ENCODE results near the gene PDE4D. TPM values are rescaled to one million over a fixed set of nuclear protein-coding genes. Genes with fewer than 3 reads are reported as not detected.
"Not testable (repeated sequence)": the region's sequence is repeated elsewhere in the genome, so short reads cannot be mapped to it uniquely, and the experiment has no call there.

The PDE4D gene
- total RNA-seq, 1 experiment from 2014 or later = 11.6 TPM

DNA sequence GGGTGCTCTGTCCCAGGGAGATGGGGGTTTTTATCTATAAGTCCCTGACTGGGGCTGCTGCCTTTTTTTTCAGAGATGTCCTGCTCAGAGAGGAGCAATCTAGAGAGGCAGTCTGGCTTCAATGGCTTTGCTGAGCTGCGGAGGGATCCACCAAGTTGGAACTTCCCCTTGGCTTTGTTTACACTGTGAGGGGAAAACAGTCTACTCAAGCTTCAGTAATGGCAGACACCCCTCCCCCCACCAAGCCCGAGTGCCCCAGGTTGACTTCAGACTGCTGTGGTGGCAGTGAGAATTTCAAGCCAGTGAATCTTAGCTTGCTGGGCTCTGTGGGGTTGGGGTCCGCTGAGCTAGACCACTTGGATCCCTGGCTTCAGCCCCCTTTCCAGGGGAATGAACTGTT is 934.8 kb downstream of the PDE4D start:
- Mint-ChIP-seq H3K27me3 (ENCODE audit: unreplicated experiment) (peaks cover 13% of the 10 kb centered on the region), H3K4me3 (ENCODE audit: low read depth, unreplicated experiment) (no peak overlapping the region), H3K36me3 (ENCODE audit: insufficient read depth, unreplicated experiment) (no peaks in the 10 kb centered on the region), H3K4me1 (ENCODE audit: low read depth, unreplicated experiment) (no peaks in the 10 kb centered on the region), H3K27ac (ENCODE audit: unreplicated experiment) (no peak overlapping the region), H3K9me3 (ENCODE audit: low read depth, unreplicated experiment) (no peaks in the 10 kb centered on the region)
- intact Hi-C loops (cut with micrococcal nuclease; ENCODE audit: unreplicated experiment) = no loop called here
- BruUV-seq (replicated peaks) = no TSS peak
- CTCF ChIA-PET = interaction anchor here (0.6 kb wide), 1 partner anchor 685 kb away, joined by 5 read pairs; no protein-coding TSS in a partner anchor
- TF ChIP-seq, protein P1, sequence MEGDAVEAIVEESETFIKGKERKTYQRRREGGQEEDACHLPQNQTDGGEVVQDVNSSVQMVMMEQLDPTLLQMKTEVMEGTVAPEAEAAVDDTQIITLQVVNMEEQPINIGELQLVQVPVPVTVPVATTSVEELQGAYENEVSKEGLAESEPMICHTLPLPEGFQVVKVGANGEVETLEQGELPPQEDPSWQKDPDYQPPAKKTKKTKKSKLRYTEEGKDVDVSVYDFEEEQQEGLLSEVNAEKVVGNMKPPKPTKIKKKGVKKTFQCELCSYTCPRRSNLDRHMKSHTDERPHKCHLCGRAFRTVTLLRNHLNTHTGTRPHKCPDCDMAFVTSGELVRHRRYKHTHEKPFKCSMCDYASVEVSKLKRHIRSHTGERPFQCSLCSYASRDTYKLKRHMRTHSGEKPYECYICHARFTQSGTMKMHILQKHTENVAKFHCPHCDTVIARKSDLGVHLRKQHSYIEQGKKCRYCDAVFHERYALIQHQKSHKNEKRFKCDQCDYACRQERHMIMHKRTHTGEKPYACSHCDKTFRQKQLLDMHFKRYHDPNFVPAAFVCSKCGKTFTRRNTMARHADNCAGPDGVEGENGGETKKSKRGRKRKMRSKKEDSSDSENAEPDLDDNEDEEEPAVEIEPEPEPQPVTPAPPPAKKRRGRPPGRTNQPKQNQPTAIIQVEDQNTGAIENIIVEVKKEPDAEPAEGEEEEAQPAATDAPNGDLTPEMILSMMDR (IDR thresholded peaks at IDR 0.05; ENCODE audit: unreplicated experiment) = no peak
- no peak for DNase-seq

DNA sequence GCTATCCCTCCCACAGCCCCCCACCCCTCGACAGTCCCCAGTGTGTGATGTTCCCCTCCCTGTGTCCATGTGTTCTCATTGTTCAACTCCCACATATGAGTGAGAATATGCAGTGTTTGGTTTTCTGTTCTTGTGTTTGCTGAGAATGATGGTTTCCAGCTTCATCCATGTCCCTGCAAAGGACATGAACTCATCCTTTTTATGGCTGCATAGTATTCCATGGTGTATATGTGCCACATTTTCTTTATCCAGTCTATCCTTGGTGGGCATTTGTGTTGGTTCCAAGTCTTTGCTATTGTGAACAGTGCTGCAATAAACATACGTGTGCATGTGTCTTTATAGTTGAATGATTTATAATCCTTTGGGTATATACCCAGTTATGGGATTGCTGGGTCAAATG is 940.3 kb downstream of the PDE4D start:
- H3K4me3 Mint-ChIP-seq (ENCODE audit: low read depth, unreplicated experiment); BruUV-seq (replicated peaks); DNase-seq; H3K9me3 Mint-ChIP-seq (ENCODE audit: low read depth, unreplicated experiment); H3K36me3 Mint-ChIP-seq (ENCODE audit: insufficient read depth, unreplicated experiment); H3K4me1 Mint-ChIP-seq (ENCODE audit: low read depth, unreplicated experiment); H3K27ac Mint-ChIP-seq (ENCODE audit: unreplicated experiment); intact Hi-C loops (cut with micrococcal nuclease; ENCODE audit: unreplicated experiment); CTCF ChIA-PET: not testable (repeated sequence)
- peaks cover 17% of the 10 kb centered on the region for H3K27me3 Mint-ChIP-seq (ENCODE audit: unreplicated experiment)

GRCh38 chr5:58950224-58950623 is 943.3 kb downstream of the PDE4D start:
- no peaks in the 10 kb centered on the region for H3K36me3 Mint-ChIP-seq (ENCODE audit: insufficient read depth, unreplicated experiment)
- no peak for DNase-seq
- H3K27me3 Mint-ChIP-seq (ENCODE audit: unreplicated experiment) = peaks cover 28% of the 10 kb centered on the region
- H3K9me3 Mint-ChIP-seq (ENCODE audit: low read depth, unreplicated experiment) = no peaks in the 10 kb centered on the region
- no peak overlapping the region for H3K27ac Mint-ChIP-seq (ENCODE audit: unreplicated experiment)
- TF ChIP-seq, protein P1 (IDR thresholded peaks at IDR 0.05; ENCODE audit: unreplicated experiment) = no peak
- no peak overlapping the region for H3K4me3 Mint-ChIP-seq (ENCODE audit: low read depth, unreplicated experiment)
- no peaks in the 10 kb centered on the region for H3K4me1 Mint-ChIP-seq (ENCODE audit: low read depth, unreplicated experiment)
- BruUV-seq (replicated peaks) = no TSS peak
- CTCF ChIA-PET = no interaction called here
- intact Hi-C loops (cut with micrococcal nuclease; ENCODE audit: unreplicated experiment) = no loop called here

DNA sequence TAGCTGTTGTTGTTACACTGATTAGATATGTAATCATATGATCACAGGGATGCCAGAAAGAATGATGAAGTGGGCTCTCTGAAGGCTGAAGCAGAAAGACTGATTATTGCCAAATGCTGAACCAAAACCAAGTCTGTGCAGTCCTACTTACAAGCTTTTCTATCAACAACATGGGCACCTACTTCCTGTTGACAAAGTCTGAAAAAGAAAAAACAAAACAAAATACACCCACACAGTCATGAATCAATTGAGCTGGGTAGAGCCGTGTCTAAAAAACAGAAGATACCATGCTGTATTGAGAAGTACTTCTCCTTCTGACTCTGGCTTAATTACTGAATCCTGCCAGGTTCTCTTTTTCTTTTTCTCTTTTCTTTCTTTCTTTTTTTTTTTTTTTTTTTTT is 947.3 kb downstream of the PDE4D start:
- H3K4me1 Mint-ChIP-seq (ENCODE audit: low read depth, unreplicated experiment) = no peaks in the 10 kb centered on the region
- H3K36me3 Mint-ChIP-seq (ENCODE audit: insufficient read depth, unreplicated experiment) = no peaks in the 10 kb centered on the region
- H3K9me3 Mint-ChIP-seq (ENCODE audit: low read depth, unreplicated experiment) = no peaks in the 10 kb centered on the region
- H3K4me3 Mint-ChIP-seq (ENCODE audit: low read depth, unreplicated experiment) = no peak overlapping the region
- no peak overlapping the region for H3K27ac Mint-ChIP-seq (ENCODE audit: unreplicated experiment)
- peaks cover 17% of the 10 kb centered on the region for H3K27me3 Mint-ChIP-seq (ENCODE audit: unreplicated experiment)
- no TSS peak for BruUV-seq (replicated peaks)
- CTCF ChIA-PET = interaction anchor here (0.8 kb wide), 1 partner anchor 106 kb away, joined by 4 read pairs; no protein-coding TSS in a partner anchor
- TF ChIP-seq, protein P1 (IDR thresholded peaks at IDR 0.05; ENCODE audit: unreplicated experiment) = no peak
- no peak for DNase-seq
- intact Hi-C loops (cut with micrococcal nuclease; ENCODE audit: unreplicated experiment) = no loop called here

- Mint-ChIP-seq H3K36me3 (ENCODE audit: insufficient read depth, unreplicated experiment) (no peaks in the 10 kb centered on the region), H3K4me3 (ENCODE audit: low read depth, unreplicated experiment) (no peak overlapping the region), H3K27ac (ENCODE audit: unreplicated experiment) (no peak overlapping the region), H3K9me3 (ENCODE audit: low read depth, unreplicated experiment) (no peaks in the 10 kb centered on the region), H3K27me3 (ENCODE audit: unreplicated experiment) (peaks cover 13% of the 10 kb centered on the region), H3K4me1 (ENCODE audit: low read depth, unreplicated experiment) (no peaks in the 10 kb centered on the region)
- no TSS peak for BruUV-seq (replicated peaks)
- DNase-seq = no peak
- TF ChIP-seq, protein P1 (IDR thresholded peaks at IDR 0.05; ENCODE audit: unreplicated experiment) = no peak
- intact Hi-C loops (cut with micrococcal nuclease; ENCODE audit: unreplicated experiment) = no loop called here
- CTCF ChIA-PET = interaction anchor here (0.7 kb wide), 1 partner anchor 125 kb away, joined by 3 read pairs; no protein-coding TSS in a partner anchor
Measured at GRCh38 chr5:58944221-58944620, 949.3 kb downstream of the PDE4D start.

All from Calu3 (cell line).